ENCODE data around the gene SPECC1. TPM values are rescaled to one million over a fixed set of nuclear protein-coding genes. Genes with fewer than 3 reads are reported as not detected.

SPECC1 gene
- total and polyA plus RNA-seq, 2 donors (not counting 3 experiments of a cell fraction or from before 2014, with no cell fraction given): 5.3 to 20.4 TPM

DNA sequence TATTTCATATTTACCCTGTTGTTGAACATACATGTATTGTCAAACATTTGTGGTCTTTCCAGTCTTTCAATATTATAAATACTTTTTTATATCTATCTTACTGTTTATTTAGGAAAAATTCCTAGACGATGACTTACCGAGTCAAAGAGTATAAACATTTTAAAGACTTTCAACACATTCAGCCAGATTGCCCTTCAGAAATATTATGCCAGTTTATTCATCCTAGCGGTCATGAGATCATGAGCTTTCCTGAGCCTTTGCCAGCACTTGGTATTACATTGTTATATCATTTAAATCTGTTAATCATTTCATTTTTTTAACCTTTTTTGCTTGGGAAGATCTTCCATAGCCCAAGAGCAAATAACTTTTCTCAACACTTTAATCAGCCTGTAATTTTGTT is 197.4 kb downstream of the SPECC1 start:
- DNase-seq (ENCODE audit: low read depth, low spot score) (peak; percentile 67), FAIRE-seq (peak; percentile 84)
- ChIA-PET CTCF (interaction anchor here (0.6 to 2.6 kb wide), 7 partner anchors 9 to 85 kb away, joined by 3 to 14 read pairs (median 5); no protein-coding TSS in a partner anchor), POLR2A (no interaction called here)
- Histone ChIP-seq H3K9me3 (replicated peaks; ENCODE audit: control insufficient read depth, insufficient read depth, low read length) (no peaks in the 10 kb centered on the region), H3K9ac (replicated peaks; ENCODE audit: extremely low read depth, insufficient read depth, low read length) (peak overlapping the region; percentile 13), H3K36me3 (ENCODE audit: control insufficient read depth in 2 of 2, extremely low read depth in 1 of 2, insufficient read depth in 2 of 2, low read length in 2 of 2) (no peaks in the 10 kb centered on the region), H3K4me2 (ENCODE audit: insufficient read depth, low read length) (peak overlapping the region; percentile 35), H3K79me2 (ENCODE audit: control insufficient read depth, insufficient read depth, low read length) (no peaks in the 10 kb centered on the region), H3K27ac (ENCODE audit: insufficient read depth, low read depth, low read length) (peak overlapping the region; percentile 28), H3K4me3 (replicated peaks in 1 of 3; ENCODE audit: insufficient read depth in 1 of 3, low read depth in 1 of 3, low read length in 3 of 3) (no peak overlapping the region), H3K9me1 (replicated peaks; ENCODE audit: control insufficient read depth, extremely low read depth, insufficient read depth, low read length) (no peaks in the 10 kb centered on the region), H3K27me3 (ENCODE audit: control insufficient read depth in 2 of 2, insufficient read depth in 2 of 2, low read length in 2 of 2) (no peaks in the 10 kb centered on the region), H2AFZ (ENCODE audit: low read depth, low read length) (no peak overlapping the region), H3K4me1 (ENCODE audit: control insufficient read depth, extremely low read depth, insufficient read depth, low read length) (peaks cover 17% of the 10 kb centered on the region), H4K20me1 (replicated peaks; ENCODE audit: control insufficient read depth, extremely low read depth, insufficient read depth, low read length) (no peaks in the 10 kb centered on the region)
- dilution Hi-C loops (cut with MboI; ENCODE audit: extremely low pct_ligation_motif_present, low sequenced_read_pairs): no loop called here
- intact Hi-C loops (cut with micrococcal nuclease): loop anchor here (5.0 kb wide), 1 partner anchor 49 kb away; no protein-coding TSS in a partner anchor
- TF ChIP-seq EZH2 (IDR thresholded peaks at IDR 0.05; ENCODE audit: borderline replicate concordance, low read depth, low read length, severe bottlenecking) (no peak), POLR2AphosphoS5 (IDR thresholded peaks at IDR 0.05; ENCODE audit: insufficient read depth, low read depth, low read length) (no peak), MYC (IDR thresholded peaks at IDR 0.05; ENCODE audit: low read depth, low read length) (no peak), FOS (IDR thresholded peaks at IDR 0.05; ENCODE audit: borderline replicate concordance, insufficient read depth, low read length) (peak; percentile 24), GATA2 (IDR thresholded peaks at IDR 0.05; ENCODE audit: insufficient read depth, insufficient read length, low read depth, low read length) (no peak), JUN (IDR thresholded peaks at IDR 0.05; ENCODE audit: borderline replicate concordance, insufficient read depth, insufficient read length, low read depth) (no peak), POLR2A (IDR thresholded peaks at IDR 0.05; ENCODE audit: low read depth, low read length) (no peak)
- no TSS peak for BruUV-seq (replicated peaks)

DNA sequence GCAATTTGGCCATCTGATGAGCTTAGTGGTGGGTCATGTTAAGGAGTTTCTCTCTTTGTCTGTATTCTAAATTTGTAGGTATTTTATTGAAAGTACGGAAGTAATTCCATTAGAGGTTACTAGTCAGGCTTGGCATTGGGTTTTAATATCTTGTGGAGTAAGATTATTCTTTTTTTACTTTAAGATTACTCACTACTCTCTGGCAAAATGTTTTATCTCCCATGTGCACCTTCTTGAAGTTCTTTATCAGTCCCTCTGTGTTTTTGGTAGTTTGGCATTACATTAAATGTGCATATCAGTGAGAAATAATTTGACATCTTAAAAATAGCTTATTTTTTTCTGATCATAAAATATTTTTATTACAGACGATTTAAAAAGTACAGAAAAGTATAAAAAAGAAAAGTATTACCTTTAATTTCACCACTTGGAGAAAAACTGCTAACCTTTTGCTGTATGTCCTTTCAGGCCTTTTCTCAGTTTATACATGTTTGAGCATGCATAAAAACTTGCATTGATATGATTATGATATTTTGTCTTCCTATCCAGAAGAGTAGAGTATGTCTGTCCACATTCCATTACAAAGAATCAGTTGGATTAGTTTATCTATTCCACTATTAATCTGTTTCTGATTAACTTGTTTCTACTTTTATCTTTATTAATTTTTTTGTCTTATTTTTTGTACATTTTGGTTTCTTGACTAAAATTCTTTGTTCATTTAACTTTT is 198.3 kb downstream of the SPECC1 start:
- DNase-seq (ENCODE audit: low read depth, low spot score) (no peak), FAIRE-seq (no peak)
- intact Hi-C loops (cut with micrococcal nuclease) (loop anchor here (5.0 kb wide), 1 partner anchor 50 kb away; no protein-coding TSS in a partner anchor), dilution Hi-C loops (cut with MboI; ENCODE audit: extremely low pct_ligation_motif_present, low sequenced_read_pairs) (no loop called here)
- no peaks in the 10 kb centered on the region for H3K79me2 ChIP-seq (ENCODE audit: control insufficient read depth, insufficient read depth, low read length)
- H3K4me1 ChIP-seq (ENCODE audit: control insufficient read depth, extremely low read depth, insufficient read depth, low read length): peaks cover 12% of the 10 kb centered on the region
- H3K36me3 ChIP-seq (ENCODE audit: control insufficient read depth in 2 of 2, extremely low read depth in 1 of 2, insufficient read depth in 2 of 2, low read length in 2 of 2): no peaks in the 10 kb centered on the region
- no peaks in the 10 kb centered on the region for H4K20me1 ChIP-seq (replicated peaks; ENCODE audit: control insufficient read depth, extremely low read depth, insufficient read depth, low read length)
- no peaks in the 10 kb centered on the region for H3K27me3 ChIP-seq (ENCODE audit: control insufficient read depth in 2 of 2, insufficient read depth in 2 of 2, low read length in 2 of 2)
- H3K9me1 ChIP-seq (replicated peaks; ENCODE audit: control insufficient read depth, extremely low read depth, insufficient read depth, low read length): no peaks in the 10 kb centered on the region
- H3K4me2 ChIP-seq (ENCODE audit: insufficient read depth, low read length): no peak overlapping the region
- BruUV-seq (replicated peaks): no TSS peak
- H3K9ac ChIP-seq (replicated peaks; ENCODE audit: extremely low read depth, insufficient read depth, low read length): no peak overlapping the region
- H3K4me3 ChIP-seq (replicated peaks in 1 of 3; ENCODE audit: insufficient read depth in 1 of 3, low read depth in 1 of 3, low read length in 3 of 3): no peak overlapping the region
- peak overlapping the region; percentile 28 for H3K27ac ChIP-seq (ENCODE audit: insufficient read depth, low read depth, low read length)
- ChIA-PET CTCF (interaction anchor here (1.1 to 2.6 kb wide), 4 partner anchors 10 to 85 kb away, joined by 4 to 14 read pairs (median 5); no protein-coding TSS in a partner anchor), POLR2A (no interaction called here)
- no peak overlapping the region for H2AFZ ChIP-seq (ENCODE audit: low read depth, low read length)
- TF ChIP-seq, protein P1, sequence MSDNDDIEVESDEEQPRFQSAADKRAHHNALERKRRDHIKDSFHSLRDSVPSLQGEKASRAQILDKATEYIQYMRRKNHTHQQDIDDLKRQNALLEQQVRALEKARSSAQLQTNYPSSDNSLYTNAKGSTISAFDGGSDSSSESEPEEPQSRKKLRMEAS (IDR thresholded peaks at IDR 0.05; ENCODE audit: insufficient read depth, insufficient read length): no peak
- TF ChIP-seq EZH2 (IDR thresholded peaks at IDR 0.05; ENCODE audit: borderline replicate concordance, low read depth, low read length, severe bottlenecking) (no peak), MYC (IDR thresholded peaks at IDR 0.05; ENCODE audit: low read depth, low read length) (no peak), FOS (IDR thresholded peaks at IDR 0.05; ENCODE audit: borderline replicate concordance, insufficient read depth, low read length) (no peak), POLR2A (IDR thresholded peaks at IDR 0.05; ENCODE audit: low read depth, low read length) (no peak), JUN (IDR thresholded peaks at IDR 0.05; ENCODE audit: borderline replicate concordance, insufficient read depth, insufficient read length, low read depth) (no peak)
- TF ChIP-seq, protein P2, sequence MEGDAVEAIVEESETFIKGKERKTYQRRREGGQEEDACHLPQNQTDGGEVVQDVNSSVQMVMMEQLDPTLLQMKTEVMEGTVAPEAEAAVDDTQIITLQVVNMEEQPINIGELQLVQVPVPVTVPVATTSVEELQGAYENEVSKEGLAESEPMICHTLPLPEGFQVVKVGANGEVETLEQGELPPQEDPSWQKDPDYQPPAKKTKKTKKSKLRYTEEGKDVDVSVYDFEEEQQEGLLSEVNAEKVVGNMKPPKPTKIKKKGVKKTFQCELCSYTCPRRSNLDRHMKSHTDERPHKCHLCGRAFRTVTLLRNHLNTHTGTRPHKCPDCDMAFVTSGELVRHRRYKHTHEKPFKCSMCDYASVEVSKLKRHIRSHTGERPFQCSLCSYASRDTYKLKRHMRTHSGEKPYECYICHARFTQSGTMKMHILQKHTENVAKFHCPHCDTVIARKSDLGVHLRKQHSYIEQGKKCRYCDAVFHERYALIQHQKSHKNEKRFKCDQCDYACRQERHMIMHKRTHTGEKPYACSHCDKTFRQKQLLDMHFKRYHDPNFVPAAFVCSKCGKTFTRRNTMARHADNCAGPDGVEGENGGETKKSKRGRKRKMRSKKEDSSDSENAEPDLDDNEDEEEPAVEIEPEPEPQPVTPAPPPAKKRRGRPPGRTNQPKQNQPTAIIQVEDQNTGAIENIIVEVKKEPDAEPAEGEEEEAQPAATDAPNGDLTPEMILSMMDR (IDR thresholded peaks at IDR 0.05; ENCODE audit: extremely low read depth in 1 of 2, insufficient read depth in 1 of 2, low read depth in 1 of 2, low read length in 2 of 2): no peak
- H3K9me3 ChIP-seq (replicated peaks; ENCODE audit: control insufficient read depth, insufficient read depth, low read length): no peaks in the 10 kb centered on the region
